PC-9 (cell line): ENCODE data around the gene BAHD1.

Source experiments
- CTCF ChIP-seq: fragments of 200-600 bp; sonication (generic); conservative IDR thresholded peaks from 2 replicates; pipeline ENCODE4 v1.6.1; 2017; ENCODE audit warnings: mixed run types, antibody characterized with exemption, mild to moderate bottlenecking, moderate library complexity
- EZH2 ChIP-seq: fragments of 200-600 bp; sonication (generic); IDR thresholded peaks from 2 replicates; pipeline ENCODE4 v1.8.0; 2017; ENCODE audit warnings: antibody characterized with exemption, low read depth

DNA sequence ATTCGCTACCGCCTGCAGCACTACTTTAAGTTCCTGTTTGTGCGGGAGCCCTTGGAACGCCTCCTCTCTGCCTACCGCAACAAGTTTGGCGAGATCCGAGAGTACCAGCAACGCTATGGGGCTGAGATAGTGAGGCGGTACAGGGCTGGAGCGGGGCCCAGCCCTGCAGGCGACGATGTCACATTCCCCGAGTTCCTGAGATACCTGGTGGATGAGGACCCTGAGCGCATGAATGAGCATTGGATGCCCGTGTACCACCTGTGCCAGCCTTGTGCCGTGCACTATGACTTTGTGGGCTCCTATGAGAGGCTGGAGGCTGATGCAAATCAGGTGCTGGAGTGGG, 31.0 kb downstream of the BAHD1 start:
- TF ChIP-seq CTCF (no peak), EZH2 (no peak)
